Upper lobe of left lung (tissue), 6 donors: ENCODE results near the gene LAMB4. TPM values are rescaled to one million over a fixed set of nuclear protein-coding genes. Genes with fewer than 3 reads are reported as not detected.

Experiments used
- ATAC-seq, 2 donors: fragments of 200-7000 bp; cut with Tn5 transposase; one replicate each; pipeline ENCODE4 v1.9.1; 2022; ENCODE audit warnings: mild to moderate bottlenecking in 2 of 2, moderate library complexity in 2 of 2; ENCODE audit not compliant: low FRiP score in 2 of 2
- DNase-seq, 2 donors: peaks; one replicate each; pipeline ENCODE4 v3.0.0-alpha.2; 2019 to 2020
- H3K27ac ChIP-seq, 4 donors: fragments of 200-600 bp; sonication (generic); one replicate each; pipeline ENCODE4 v1.5.1; 2016 to 2019
- H3K27me3 ChIP-seq, 4 donors: fragments of 200-600 bp; sonication (generic); one replicate each; pipeline ENCODE4 v1.5.1; 2017 to 2019
- H3K36me3 ChIP-seq, 4 donors: fragments of 200-600 bp; sonication (generic); one replicate each; pipeline ENCODE4 v1.5.1; 2016 to 2019
- H3K4me1 ChIP-seq, 4 donors: fragments of 200-600 bp; sonication (generic); one replicate each; pipeline ENCODE4 v1.5.1; 2018 to 2019
- H3K4me3 ChIP-seq, 4 donors: fragments of 200-600 bp; sonication (generic); one replicate each; pipeline ENCODE4 v1.5.1; 2017 to 2019; ENCODE audit warnings: mild to moderate bottlenecking in 2 of 4, moderate library complexity in 1 of 4
- H3K9me3 ChIP-seq, 4 donors: fragments of 200-600 bp; sonication (generic); one replicate each; pipeline ENCODE4 v1.5.1; 2018 to 2019
- EP300 ChIP-seq, 4 donors: sonication (generic); formaldehyde crosslinking; IDR thresholded peaks; one replicate each; pipeline ENCODE4 v1.5.1; 2017; ENCODE audit warnings: antibody characterized with exemption in 4 of 4, control low read depth in 2 of 4
- POLR2A ChIP-seq, 4 donors: fragments of 450-650 bp; IDR thresholded peaks; one replicate each; pipeline ENCODE4 v1.5.1; 2016 to 2017; ENCODE audit warnings: antibody characterized with exemption in 4 of 4, mild to moderate bottlenecking in 2 of 4
- POLR2AphosphoS5 ChIP-seq, 2 donors: sonication (generic); formaldehyde crosslinking; IDR thresholded peaks; one replicate each; pipeline ENCODE4 v1.5.1; 2017; ENCODE audit warnings: antibody characterized with exemption in 2 of 2
- WGBS, 2 donors: methylation state at CpG; one replicate each; pipeline ENCODE4 v1.1.5; 2017 to 2018; 5-methylcytosine and 5-hydroxymethylcytosine counted together
- total RNA-seq, 6 donors: library from RNA; depleted of rRNA in 4 of 6; stranded (reverse); fragments of >200 nt in 4 of 6; gene quantifications; one replicate each; pipeline versions ENCODE4 v1.1.0 to v1.2.1, GENCODE V29; 2016 to 2021
- TF ChIP-seq, protein P1 (sequence below), 6 experiments: fragments of 450-650 bp in 4 of 6; fragments of 200-600 bp in 2 of 6; sonication (generic) in 2 of 6; IDR thresholded peaks; one replicate each; pipeline ENCODE4 v1.5.1; 2016 to 2019; ENCODE audit warnings: antibody characterized with exemption in 6 of 6
- donor health status: DM: no; HTN: no; CAD: no; lungs with moderate emphysema.
- donor health status: DM: no; HTN: yes; CAD: no; lungs with severe emphysema.

Gene LAMB4
- total RNA-seq, 6 donors from 2014 or later, result 0.10 to 18.9 (median 0.47) TPM; not detected in 2

DNA sequence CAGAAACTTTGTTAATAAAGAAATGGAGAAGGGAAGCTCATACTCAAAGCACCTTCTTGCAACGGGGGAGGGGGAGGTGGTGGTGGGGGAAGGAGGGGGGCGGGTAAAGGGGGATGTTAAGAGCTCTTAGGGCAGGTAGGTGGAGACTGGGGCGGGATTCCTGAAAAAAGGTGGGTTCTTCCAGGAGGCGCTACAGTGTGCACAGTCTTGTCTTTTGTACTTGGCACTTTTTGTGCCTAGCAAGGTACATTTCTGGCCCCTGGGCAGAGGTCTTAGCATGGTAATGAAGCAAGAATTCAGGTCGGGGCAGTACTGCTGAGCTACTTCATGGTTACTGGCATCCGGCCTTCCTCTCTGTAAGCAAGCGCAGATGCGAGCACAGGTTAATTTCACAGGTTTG lies 15.2 kb upstream of the LAMB4 start:
- H3K4me3 ChIP-seq, result no peak overlapping the region
- no peak overlapping the region for H3K27ac ChIP-seq
- H3K9me3 ChIP-seq, result no peaks in the 10 kb centered on the region
- ATAC-seq (no peak), DNase-seq (no peak)
- H3K36me3 ChIP-seq, result no peaks in the 10 kb centered on the region
- H3K4me1 ChIP-seq, result peaks cover 4 to 10% (median 7%) of the 10 kb centered on the region in 4 donors
- 58 to 71% methylated on average over 8 of the region's 8 CpGs for WGBS, 2 donors
- TF ChIP-seq POLR2AphosphoS5 (IDR thresholded peaks at IDR 0.05), result no peak
- TF ChIP-seq, protein P1, sequence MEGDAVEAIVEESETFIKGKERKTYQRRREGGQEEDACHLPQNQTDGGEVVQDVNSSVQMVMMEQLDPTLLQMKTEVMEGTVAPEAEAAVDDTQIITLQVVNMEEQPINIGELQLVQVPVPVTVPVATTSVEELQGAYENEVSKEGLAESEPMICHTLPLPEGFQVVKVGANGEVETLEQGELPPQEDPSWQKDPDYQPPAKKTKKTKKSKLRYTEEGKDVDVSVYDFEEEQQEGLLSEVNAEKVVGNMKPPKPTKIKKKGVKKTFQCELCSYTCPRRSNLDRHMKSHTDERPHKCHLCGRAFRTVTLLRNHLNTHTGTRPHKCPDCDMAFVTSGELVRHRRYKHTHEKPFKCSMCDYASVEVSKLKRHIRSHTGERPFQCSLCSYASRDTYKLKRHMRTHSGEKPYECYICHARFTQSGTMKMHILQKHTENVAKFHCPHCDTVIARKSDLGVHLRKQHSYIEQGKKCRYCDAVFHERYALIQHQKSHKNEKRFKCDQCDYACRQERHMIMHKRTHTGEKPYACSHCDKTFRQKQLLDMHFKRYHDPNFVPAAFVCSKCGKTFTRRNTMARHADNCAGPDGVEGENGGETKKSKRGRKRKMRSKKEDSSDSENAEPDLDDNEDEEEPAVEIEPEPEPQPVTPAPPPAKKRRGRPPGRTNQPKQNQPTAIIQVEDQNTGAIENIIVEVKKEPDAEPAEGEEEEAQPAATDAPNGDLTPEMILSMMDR (IDR thresholded peaks at IDR 0.05), result no peak
- TF ChIP-seq EP300 (IDR thresholded peaks at IDR 0.05), result no peak
- TF ChIP-seq POLR2A (IDR thresholded peaks at IDR 0.05), result no peak
- no peaks in the 10 kb centered on the region for H3K27me3 ChIP-seq

- H3K4me3 ChIP-seq, result no peak overlapping the region
- TF ChIP-seq POLR2A (IDR thresholded peaks at IDR 0.05) (no peak), EP300 (IDR thresholded peaks at IDR 0.05) (no peak)
- TF ChIP-seq, protein P1 (IDR thresholded peaks at IDR 0.05), result no peak
- H3K36me3 ChIP-seq, result no peaks in the 10 kb centered on the region
- H3K27ac ChIP-seq, result no peak overlapping the region
- no peaks in the 10 kb centered on the region for H3K27me3 ChIP-seq
- 39 to 55% methylated on average over 3 of the region's 3 CpGs for WGBS, 2 donors
- ATAC-seq, result no peak
- H3K9me3 ChIP-seq, result no peaks in the 10 kb centered on the region
- no peak for DNase-seq
- H3K4me1 ChIP-seq, result peaks cover 4 to 10% (median 7%) of the 10 kb centered on the region in 4 donors
Measured at GRCh38 chr7:108144931-108145330, 14.8 kb upstream of the LAMB4 start.

GRCh38 chr7:108143658-108144420 lies 13.7 kb upstream of the LAMB4 start:
- Histone ChIP-seq H3K27ac (no peak overlapping the region), H3K4me1 (peaks cover 4 to 10% (median 7%) of the 10 kb centered on the region in 4 donors), H3K4me3 (no peak overlapping the region), H3K9me3 (no peaks in the 10 kb centered on the region), H3K27me3 (no peaks in the 10 kb centered on the region), H3K36me3 (no peaks in the 10 kb centered on the region)
- ATAC-seq, result no peak
- no peak for DNase-seq
- 91 to 92% methylated on average over 6 of the region's 6 CpGs for WGBS, 2 donors
- TF ChIP-seq POLR2AphosphoS5 (IDR thresholded peaks at IDR 0.05) (no peak), POLR2A (IDR thresholded peaks at IDR 0.05) (no peak)

DNA sequence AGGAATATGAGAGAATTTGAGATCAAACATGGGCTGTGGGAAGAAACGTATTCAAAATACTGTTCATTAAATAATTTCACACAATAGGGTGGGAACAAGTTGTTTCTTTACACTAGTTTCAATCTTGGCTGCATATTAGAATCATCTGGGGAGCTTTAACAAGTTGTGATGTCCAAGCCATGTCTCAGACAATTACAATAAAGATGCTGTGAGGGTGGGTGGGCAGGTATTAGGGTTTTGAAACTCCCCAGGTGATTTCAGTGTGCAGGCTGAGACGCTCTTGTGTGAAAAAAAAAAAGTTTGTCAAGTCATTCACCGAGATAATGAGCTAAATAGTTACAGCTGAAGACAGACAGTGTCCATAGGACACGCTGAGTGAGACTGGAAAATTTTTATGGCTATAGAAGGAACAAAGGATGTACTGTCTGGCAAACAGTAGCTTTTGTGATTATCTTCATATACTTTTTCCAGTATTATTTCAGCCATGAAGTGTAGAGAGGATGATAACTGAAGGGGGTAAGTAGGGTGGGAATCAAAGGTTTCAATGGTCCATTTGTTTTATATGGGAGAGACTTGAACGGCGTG lies 12.6 kb upstream of the LAMB4 start:
- no peaks in the 10 kb centered on the region for H3K36me3 ChIP-seq
- ATAC-seq (no peak), DNase-seq (no peak)
- H3K4me3 ChIP-seq, result no peak overlapping the region
- no peaks in the 10 kb centered on the region for H3K9me3 ChIP-seq
- TF ChIP-seq POLR2AphosphoS5 (IDR thresholded peaks at IDR 0.05) (no peak), EP300 (IDR thresholded peaks at IDR 0.05) (no peak), POLR2A (IDR thresholded peaks at IDR 0.05) (no peak)
- TF ChIP-seq, protein P1 (IDR thresholded peaks at IDR 0.05), result no peak
- no peak overlapping the region for H3K27ac ChIP-seq
- H3K4me1 ChIP-seq, result peaks cover 4 to 10% (median 7%) of the 10 kb centered on the region in 4 donors
- 85 to 86% methylated on average over 6 of the region's 6 CpGs for WGBS, 2 donors
- H3K27me3 ChIP-seq, result no peaks in the 10 kb centered on the region

DNA sequence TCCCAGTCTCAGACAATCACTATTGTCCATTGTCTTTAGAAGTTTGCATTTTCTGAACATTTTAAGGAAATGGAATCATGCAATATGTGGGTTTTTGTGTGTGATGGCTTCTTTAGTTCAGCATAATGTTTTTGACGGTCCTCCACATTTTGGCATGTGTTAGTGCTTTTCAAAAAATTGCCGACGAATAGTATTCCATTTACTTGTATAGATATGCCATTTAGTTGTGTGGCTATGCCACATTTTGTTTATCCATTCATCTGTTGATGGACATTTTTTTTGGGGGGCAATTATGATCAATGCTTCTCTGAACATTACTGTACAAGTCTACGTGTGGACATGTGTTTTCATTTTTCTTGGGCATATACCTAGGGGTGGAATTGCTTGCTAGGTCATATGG lies 12.0 kb upstream of the LAMB4 start:
- H3K9me3 ChIP-seq, result no peaks in the 10 kb centered on the region
- no peaks in the 10 kb centered on the region for H3K27me3 ChIP-seq
- no peak overlapping the region for H3K27ac ChIP-seq
- no peak for DNase-seq
- TF ChIP-seq, protein P1 (IDR thresholded peaks at IDR 0.05), result no peak
- no peak for TF ChIP-seq POLR2AphosphoS5 (IDR thresholded peaks at IDR 0.05)
- no peak for TF ChIP-seq EP300 (IDR thresholded peaks at IDR 0.05)
- H3K4me3 ChIP-seq, result no peak overlapping the region
- ATAC-seq, result no peak
- no peaks in the 10 kb centered on the region for H3K36me3 ChIP-seq
- peaks cover 4 to 10% (median 7%) of the 10 kb centered on the region in 4 donors for H3K4me1 ChIP-seq
- 92 to 95% methylated on average over 4 of the region's 4 CpGs for WGBS, 2 donors
